Activated CD4-positive, alpha-beta memory T cell treated with anti-CD3 and anti-CD28 coated beads, Interleukin-2, amount 10 ng/mL, durations not matched to agents 7 days and 5 days (primary cell): ENCODE data around the gene GPC5. TPM values are rescaled to one million over a fixed set of nuclear protein-coding genes. Genes with fewer than 3 reads are reported as not detected.

ENCODE experiments used
- CTCF ChIA-PET: fragments of 350-600 bp; sonication (Branson Sonifier 250); formaldehyde crosslinking; loops from one replicate; lab custom pipeline; 2021; ENCODE audit warnings: antibody characterized with exemption, inconsistent platforms; lab: Charles Lee
- POLR2A ChIA-PET: fragments of 350-600 bp; sonication (Branson Sonifier 250); formaldehyde crosslinking; loops from one replicate; lab custom pipeline; 2021; ENCODE audit warnings: antibody characterized with exemption; lab: Charles Lee
- DNase-seq: peaks from one replicate; pipeline ENCODE4 v3.0.0-alpha.2; 2020
- H3K27ac Mint-ChIP-seq: one replicate; pipeline ENCODE4 v1.8.0; 2021; ENCODE audit warnings: mild to moderate bottlenecking, mixed read lengths
- H3K27me3 Mint-ChIP-seq: one replicate; pipeline ENCODE4 v1.8.0; 2021; ENCODE audit warnings: mixed read lengths
- H3K36me3 Mint-ChIP-seq: one replicate; pipeline ENCODE4 v1.8.0; 2021; ENCODE audit warnings: low read depth, mixed read lengths
- H3K4me1 Mint-ChIP-seq: one replicate; pipeline ENCODE4 v1.8.0; 2021; ENCODE audit warnings: mixed read lengths
- H3K4me3 Mint-ChIP-seq: one replicate; pipeline ENCODE4 v1.8.0; 2021; ENCODE audit warnings: mild to moderate bottlenecking, mixed read lengths
- H3K9me3 Mint-ChIP-seq: one replicate; pipeline ENCODE4 v1.8.0; 2021; ENCODE audit warnings: mixed read lengths
- total RNA-seq, 2 experiments: library from RNA; stranded (reverse); gene quantifications; one replicate each; pipeline ENCODE4 v1.2.3, GENCODE V29; 2021

The GPC5 gene
- total RNA-seq, 2 experiments from 2014 or later = not detected

- Mint-ChIP-seq H3K4me3 (no peak overlapping the region), H3K27ac (no peak overlapping the region), H3K27me3 (no peaks in the 10 kb centered on the region), H3K36me3 (no peaks in the 10 kb centered on the region), H3K9me3 (no peaks in the 10 kb centered on the region), H3K4me1 (no peaks in the 10 kb centered on the region)
- ChIA-PET CTCF (no interaction called here), POLR2A (no interaction called here)
- DNase-seq = no peak
Measured at GRCh38 chr13:91571681-91572080, 173.3 kb downstream of the GPC5 start.

- H3K27me3 Mint-ChIP-seq = no peaks in the 10 kb centered on the region
- H3K4me1 Mint-ChIP-seq = no peaks in the 10 kb centered on the region
- no peak overlapping the region for H3K4me3 Mint-ChIP-seq
- CTCF ChIA-PET = no interaction called here
- no peaks in the 10 kb centered on the region for H3K36me3 Mint-ChIP-seq
- POLR2A ChIA-PET = no interaction called here
- H3K9me3 Mint-ChIP-seq = no peaks in the 10 kb centered on the region
- no peak overlapping the region for H3K27ac Mint-ChIP-seq
- DNase-seq = no peak
Measured at GRCh38 chr13:91572439-91572838, 174.0 kb downstream of the GPC5 start.

- no peaks in the 10 kb centered on the region for H3K9me3 Mint-ChIP-seq
- no peak overlapping the region for H3K4me3 Mint-ChIP-seq
- ChIA-PET POLR2A (no interaction called here), CTCF (no interaction called here)
- H3K4me1 Mint-ChIP-seq = no peaks in the 10 kb centered on the region
- DNase-seq = no peak
- H3K27ac Mint-ChIP-seq = no peak overlapping the region
- H3K36me3 Mint-ChIP-seq = no peaks in the 10 kb centered on the region
- H3K27me3 Mint-ChIP-seq = no peaks in the 10 kb centered on the region
Measured at GRCh38 chr13:91572944-91573598, 174.7 kb downstream of the GPC5 start.

GRCh38 chr13:91574766-91575165 is 176.3 kb downstream of the GPC5 start:
- H3K4me3 Mint-ChIP-seq = no peak overlapping the region
- no peak overlapping the region for H3K27ac Mint-ChIP-seq
- H3K27me3 Mint-ChIP-seq = no peaks in the 10 kb centered on the region
- POLR2A ChIA-PET = no interaction called here
- no peaks in the 10 kb centered on the region for H3K4me1 Mint-ChIP-seq
- no peak for DNase-seq
- H3K36me3 Mint-ChIP-seq = no peaks in the 10 kb centered on the region
- H3K9me3 Mint-ChIP-seq = no peaks in the 10 kb centered on the region
- CTCF ChIA-PET = no interaction called here

- Mint-ChIP-seq H3K27me3 (no peaks in the 10 kb centered on the region), H3K4me3 (no peak overlapping the region), H3K36me3 (no peaks in the 10 kb centered on the region), H3K27ac (no peak overlapping the region), H3K4me1 (no peaks in the 10 kb centered on the region), H3K9me3 (peaks cover 2% of the 10 kb centered on the region)
- no peak for DNase-seq
- POLR2A ChIA-PET = no interaction called here
- CTCF ChIA-PET = no interaction called here
Measured at GRCh38 chr13:91576590-91576989, 178.2 kb downstream of the GPC5 start.

GRCh38 chr13:91579320-91579719 is 180.9 kb downstream of the GPC5 start:
- H3K27ac Mint-ChIP-seq = no peak overlapping the region
- ChIA-PET POLR2A (no interaction called here), CTCF (interaction anchor here (0.7 kb wide), 1 partner anchor 304 kb away, joined by 3 read pairs; no protein-coding TSS in a partner anchor)
- no peaks in the 10 kb centered on the region for H3K4me1 Mint-ChIP-seq
- no peak for DNase-seq
- no peaks in the 10 kb centered on the region for H3K36me3 Mint-ChIP-seq
- H3K9me3 Mint-ChIP-seq = peaks cover 2% of the 10 kb centered on the region
- no peak overlapping the region for H3K4me3 Mint-ChIP-seq
- no peaks in the 10 kb centered on the region for H3K27me3 Mint-ChIP-seq

GRCh38 chr13:91580749-91581148 is 182.3 kb downstream of the GPC5 start:
- no peaks in the 10 kb centered on the region for H3K4me1 Mint-ChIP-seq
- no peak for DNase-seq
- no peaks in the 10 kb centered on the region for H3K36me3 Mint-ChIP-seq
- ChIA-PET POLR2A (no interaction called here), CTCF (no interaction called here)
- H3K27ac Mint-ChIP-seq = no peak overlapping the region
- peaks cover 2% of the 10 kb centered on the region for H3K9me3 Mint-ChIP-seq
- no peak overlapping the region for H3K4me3 Mint-ChIP-seq
- no peaks in the 10 kb centered on the region for H3K27me3 Mint-ChIP-seq

GRCh38 chr13:91586609-91587008 is 188.2 kb downstream of the GPC5 start:
- Mint-ChIP-seq H3K36me3 (no peaks in the 10 kb centered on the region), H3K4me1 (no peaks in the 10 kb centered on the region), H3K4me3 (no peak overlapping the region), H3K27ac (no peak overlapping the region), H3K9me3 (no peaks in the 10 kb centered on the region), H3K27me3 (no peaks in the 10 kb centered on the region)
- CTCF ChIA-PET = no interaction called here
- POLR2A ChIA-PET = no interaction called here
- no peak for DNase-seq

- no peak overlapping the region for H3K4me3 Mint-ChIP-seq
- H3K9me3 Mint-ChIP-seq = peaks cover 2% of the 10 kb centered on the region
- CTCF ChIA-PET = no interaction called here
- H3K4me1 Mint-ChIP-seq = no peaks in the 10 kb centered on the region
- no peak for DNase-seq
- POLR2A ChIA-PET = no interaction called here
- no peaks in the 10 kb centered on the region for H3K36me3 Mint-ChIP-seq
- no peak overlapping the region for H3K27ac Mint-ChIP-seq
- no peaks in the 10 kb centered on the region for H3K27me3 Mint-ChIP-seq
Measured at GRCh38 chr13:91588541-91588940, 190.1 kb downstream of the GPC5 start.

- CTCF ChIA-PET = no interaction called here
- Mint-ChIP-seq H3K27me3 (no peaks in the 10 kb centered on the region), H3K4me1 (no peaks in the 10 kb centered on the region), H3K4me3 (no peak overlapping the region), H3K9me3 (peaks cover 2% of the 10 kb centered on the region), H3K36me3 (no peaks in the 10 kb centered on the region), H3K27ac (no peak overlapping the region)
- POLR2A ChIA-PET = no interaction called here
- no peak for DNase-seq
Measured at GRCh38 chr13:91592056-91593014, 193.9 kb downstream of the GPC5 start.

- no peak overlapping the region for H3K4me3 Mint-ChIP-seq
- H3K27me3 Mint-ChIP-seq = no peaks in the 10 kb centered on the region
- ChIA-PET CTCF (no interaction called here), POLR2A (no interaction called here)
- no peak for DNase-seq
- H3K9me3 Mint-ChIP-seq = peaks cover 2% of the 10 kb centered on the region
- no peaks in the 10 kb centered on the region for H3K36me3 Mint-ChIP-seq
- H3K4me1 Mint-ChIP-seq = no peaks in the 10 kb centered on the region
- H3K27ac Mint-ChIP-seq = no peak overlapping the region
Measured at GRCh38 chr13:91593456-91593855, 195.0 kb downstream of the GPC5 start.

GRCh38 chr13:91594061-91594460 is 195.6 kb downstream of the GPC5 start:
- Mint-ChIP-seq H3K4me3 (no peak overlapping the region), H3K27ac (no peak overlapping the region), H3K9me3 (peaks cover 2% of the 10 kb centered on the region), H3K4me1 (no peaks in the 10 kb centered on the region), H3K27me3 (no peaks in the 10 kb centered on the region), H3K36me3 (no peaks in the 10 kb centered on the region)
- ChIA-PET POLR2A (no interaction called here), CTCF (no interaction called here)
- no peak for DNase-seq

GRCh38 chr13:91595677-91596076 is 197.3 kb downstream of the GPC5 start:
- no peak overlapping the region for H3K4me3 Mint-ChIP-seq
- no peak for DNase-seq
- CTCF ChIA-PET = no interaction called here
- no peaks in the 10 kb centered on the region for H3K4me1 Mint-ChIP-seq
- peaks cover 2% of the 10 kb centered on the region for H3K9me3 Mint-ChIP-seq
- POLR2A ChIA-PET = no interaction called here
- H3K27ac Mint-ChIP-seq = no peak overlapping the region
- H3K36me3 Mint-ChIP-seq = no peaks in the 10 kb centered on the region
- no peaks in the 10 kb centered on the region for H3K27me3 Mint-ChIP-seq
